GM10266 (cell line): ENCODE data around the gene CACNB2.

Experiments
- DNase-seq: peaks from one replicate; pipeline ENCODE4 v3.0.0; 2012; ENCODE audit errors: extremely low spot score
- CTCF ChIP-seq: IDR thresholded peaks from 2 replicates; pipeline ENCODE4 v1.5.1; 2012; ENCODE audit warnings: mild to moderate bottlenecking, low read depth; ENCODE audit not compliant: control insufficient read depth, insufficient read depth; ENCODE audit errors: missing control alignments

Gene CACNB2

GRCh38 chr10:18323916-18324315 is 183.7 kb downstream of the CACNB2 start:
- no peak for TF ChIP-seq CTCF
- DNase-seq = no peak

GRCh38 chr10:18325410-18325809 is 185.2 kb downstream of the CACNB2 start:
- no peak for DNase-seq
- TF ChIP-seq CTCF = no peak

GRCh38 chr10:18325889-18326531 is 185.8 kb downstream of the CACNB2 start:
- no peak for TF ChIP-seq CTCF
- DNase-seq = no peak

- no peak for DNase-seq
- TF ChIP-seq CTCF = no peak
Measured at GRCh38 chr10:18328941-18329340, 188.7 kb downstream of the CACNB2 start.

- TF ChIP-seq CTCF = no peak
- DNase-seq = no peak
Measured at GRCh38 chr10:18332048-18332447, 191.8 kb downstream of the CACNB2 start.

- TF ChIP-seq CTCF = no peak
- no peak for DNase-seq
Measured at GRCh38 chr10:18332484-18332883, 192.3 kb downstream of the CACNB2 start.

GRCh38 chr10:18333621-18334020 is 193.4 kb downstream of the CACNB2 start:
- no peak for DNase-seq
- no peak for TF ChIP-seq CTCF
